Stimulated activated CD4-positive, alpha-beta T cell treated with anti-CD3 and anti-CD28 coated beads, Interleukin-15, amount 100 ng/mL, for 48 hours (primary cell): ENCODE results near the gene OFD1.

Experiments
- DNase-seq, 2 donors: peaks; one replicate each; pipeline ENCODE4 v3.0.0-alpha.2; 2020; ENCODE audit warnings: low read depth in 2 of 2

Gene OFD1

DNA sequence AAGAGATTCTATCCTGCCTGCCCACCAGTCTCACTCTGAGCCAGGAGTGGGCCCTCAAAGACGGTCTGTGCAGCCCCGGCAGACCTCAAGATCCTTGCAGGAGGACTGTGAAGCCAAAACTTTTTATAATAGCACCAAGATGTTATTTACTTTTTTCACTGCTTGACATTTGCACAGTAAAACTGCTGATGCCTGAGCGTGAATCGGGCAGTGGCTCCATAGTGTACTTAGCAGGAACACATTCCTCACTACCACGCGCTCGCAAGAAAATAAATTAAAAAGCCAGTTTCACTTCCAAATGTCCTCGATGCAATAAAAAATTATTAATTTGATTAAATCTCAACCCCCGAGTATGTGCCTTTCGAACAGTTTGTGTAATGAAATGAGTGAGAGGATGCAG, 59.9 kb downstream of the OFD1 start:
- DNase-seq, result no peak

DNA sequence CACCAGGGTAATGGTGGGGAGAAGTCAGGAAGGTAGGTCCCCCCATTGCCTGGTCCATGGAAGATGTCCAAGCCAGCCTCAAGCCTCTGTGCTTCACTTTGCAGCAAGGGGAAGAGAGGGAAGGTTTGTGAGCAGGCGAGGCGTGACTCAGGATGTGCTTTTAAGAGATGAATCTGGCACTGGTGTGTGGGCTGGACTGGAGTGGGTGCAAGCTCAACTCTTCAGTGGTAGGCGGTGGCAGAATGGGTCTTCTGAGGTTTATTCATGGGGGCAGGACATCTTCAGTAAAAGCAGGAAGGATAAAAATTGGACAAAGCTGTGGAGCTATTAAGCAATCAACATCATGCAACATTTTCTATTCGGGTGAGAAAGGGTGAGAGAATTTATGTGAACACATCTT, 63.0 kb downstream of the OFD1 start:
- DNase-seq, result no peak

DNA sequence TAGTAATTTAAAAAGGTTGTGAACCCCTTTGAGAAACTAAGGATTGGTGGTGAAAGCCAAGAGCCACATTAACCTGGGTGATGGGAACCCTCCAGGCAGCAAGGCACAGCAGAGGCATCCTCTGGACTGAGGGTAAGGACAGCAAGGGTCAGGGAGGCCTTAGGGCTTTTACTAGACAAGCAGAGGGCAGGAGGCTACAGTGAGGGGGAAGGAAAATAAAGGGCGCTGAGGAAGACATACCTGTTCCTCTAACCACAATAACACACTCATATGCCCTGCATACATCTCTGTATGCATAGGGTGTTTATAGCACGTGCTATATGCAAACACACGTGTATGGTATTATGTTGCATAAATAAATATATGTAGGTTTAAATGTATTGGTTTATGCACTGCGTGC, 63.6 kb downstream of the OFD1 start:
- DNase-seq, result no peak

- DNase-seq, result no peak
Measured at GRCh38 chrX:13803116-13803515, 68.6 kb downstream of the OFD1 start.

- DNase-seq, result no peak
Measured at GRCh38 chrX:13805241-13805640, 70.7 kb downstream of the OFD1 start.

DNA sequence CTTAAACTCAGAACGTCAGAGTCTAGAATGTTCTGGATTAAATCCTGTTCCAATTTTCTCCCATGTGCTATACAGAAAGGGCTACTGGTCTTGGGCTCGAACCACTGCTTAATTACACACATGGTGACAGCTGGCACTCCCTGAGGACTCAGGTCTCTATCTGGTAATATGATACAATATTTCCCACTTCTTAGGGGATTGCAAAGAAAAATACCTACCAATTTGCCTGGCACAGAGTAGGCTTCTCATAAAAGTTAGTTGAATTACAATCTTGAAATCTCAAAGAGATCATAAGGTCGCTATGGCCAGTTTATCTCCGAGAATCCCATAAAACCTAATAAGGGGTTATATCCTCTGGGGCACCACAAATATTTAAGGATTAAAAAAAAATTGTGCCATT, 73.7 kb downstream of the OFD1 start:
- DNase-seq, result no peak

GRCh38 chrX:13808865-13809264, 74.3 kb downstream of the OFD1 start:
- DNase-seq, result no peak

DNA sequence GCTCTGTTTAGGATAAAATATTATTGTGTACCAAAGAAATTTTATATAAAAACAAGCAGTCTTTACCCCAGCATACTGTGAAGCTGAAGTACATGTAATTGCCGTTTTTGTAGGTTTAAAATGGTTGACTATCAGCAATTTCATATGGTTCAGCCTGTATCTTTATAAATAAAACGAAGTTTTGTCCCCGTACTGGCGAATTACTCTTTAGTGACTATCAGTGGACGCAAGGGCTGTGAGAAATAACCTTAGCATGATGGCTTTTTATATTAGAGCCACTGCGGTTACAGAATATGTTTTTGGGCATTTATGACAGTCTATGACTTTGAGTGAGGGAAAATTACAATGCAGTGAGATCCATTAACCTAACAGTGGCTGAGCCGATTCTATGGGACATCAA, 81.1 kb downstream of the OFD1 start:
- no peak for DNase-seq

DNA sequence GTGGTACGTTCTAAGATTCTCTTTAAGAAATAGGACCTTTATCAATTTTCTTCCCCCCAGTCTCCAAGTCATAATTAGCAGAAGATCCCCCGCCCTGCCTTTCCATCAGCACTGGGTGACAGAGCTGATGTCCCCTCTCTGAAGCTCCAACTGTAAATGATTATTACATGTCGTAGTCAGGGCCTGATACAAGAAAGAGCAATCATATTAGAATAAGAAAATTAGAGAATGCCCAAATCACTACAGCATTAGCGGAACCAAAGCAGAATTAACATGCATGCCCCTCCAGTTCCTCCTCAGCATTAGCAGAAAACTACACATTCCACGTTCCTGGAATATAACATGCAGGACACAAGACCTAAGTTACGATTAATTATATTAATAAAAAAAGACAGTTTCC, 81.6 kb downstream of the OFD1 start:
- DNase-seq, result no peak

DNA sequence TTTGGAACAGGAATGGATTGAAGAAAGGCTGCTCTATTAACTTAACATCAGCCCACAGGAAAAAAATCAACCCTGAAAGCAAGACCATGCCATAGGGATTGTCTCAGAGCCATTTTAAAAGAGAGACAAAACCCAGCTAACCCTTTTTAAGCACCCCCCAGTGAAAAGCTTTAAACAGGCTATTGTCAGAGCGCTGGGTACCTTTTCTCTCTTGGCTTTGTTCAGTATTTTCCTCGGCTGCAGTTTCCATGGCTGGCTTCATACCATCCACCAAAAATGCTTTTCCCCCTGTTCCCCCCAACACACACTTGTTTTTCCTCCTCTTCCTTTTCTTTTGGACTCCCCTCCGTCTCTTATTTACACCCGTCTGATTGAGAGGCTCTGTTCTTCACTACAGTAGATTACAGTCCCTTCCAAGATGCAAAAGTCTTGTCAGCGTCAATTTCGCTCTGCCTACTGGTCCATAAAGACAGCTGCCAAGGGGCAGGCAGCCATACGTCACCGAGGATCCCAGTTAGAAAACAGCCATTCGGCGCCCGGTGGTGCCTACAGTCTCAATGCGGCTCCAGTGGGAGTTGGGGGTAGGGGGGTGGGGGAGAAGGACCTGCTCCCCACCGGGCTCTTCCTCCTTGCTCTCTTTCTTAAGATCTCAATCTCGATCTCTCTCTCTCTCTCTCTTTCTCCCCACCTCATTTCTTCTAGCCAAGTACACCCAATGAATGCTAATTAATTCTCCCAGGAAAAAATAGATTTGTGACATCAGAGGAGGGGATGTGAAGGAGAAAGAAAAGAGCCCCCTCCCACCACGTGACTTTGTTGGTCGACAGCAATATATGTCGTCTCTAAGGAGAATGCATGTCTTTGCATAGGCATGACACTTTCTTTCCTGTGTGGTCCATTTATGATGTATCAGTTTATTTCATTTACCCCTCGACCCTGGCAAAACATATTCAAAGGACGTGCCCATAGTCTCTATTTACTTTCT, 82.4 kb downstream of the OFD1 start, which contains the start of gene GPM6B:
GPM6B (minus strand) TSS at position 451 of the 985 bp plus-strand sequence; CDS start at position 262, 189 bp downstream.
- no peak for DNase-seq
